ENCODE data around the gene FAM216A.

Gene FAM216A

DNA sequence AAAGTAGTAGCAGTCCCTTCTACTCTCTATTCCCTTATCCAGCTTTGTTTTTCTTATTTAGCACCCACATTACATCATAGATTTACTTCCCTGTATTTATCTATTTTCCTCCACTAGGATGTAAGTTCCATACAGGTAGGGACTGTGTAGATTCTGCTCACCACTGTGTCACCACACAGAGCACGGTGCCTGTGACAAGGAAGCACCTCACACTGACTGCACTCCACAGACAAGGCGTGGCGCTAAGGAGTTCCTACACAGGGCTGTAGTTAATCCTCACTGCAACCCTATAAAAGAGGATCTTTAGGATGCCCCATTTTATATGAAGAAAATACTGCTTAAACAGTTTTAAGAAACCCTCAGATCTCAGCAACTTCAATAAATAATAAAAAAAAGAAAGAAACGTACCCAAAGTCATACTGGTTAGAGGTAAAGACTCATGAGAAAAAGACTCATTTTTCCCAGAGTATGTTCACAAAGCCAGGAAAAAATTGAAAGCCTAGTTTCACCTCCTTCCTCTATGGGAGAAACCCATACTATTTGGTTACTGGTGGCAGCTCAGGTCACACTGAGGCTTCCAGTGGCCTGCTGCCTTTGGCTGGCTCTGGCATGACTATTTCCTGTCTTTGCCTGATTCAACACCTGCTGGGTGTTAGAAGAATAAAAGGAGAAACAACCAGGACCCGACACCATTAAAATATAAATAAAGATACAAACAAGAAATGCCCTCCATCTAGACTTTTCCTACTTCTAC lies 70.4 kb downstream of the FAM216A start:
- DNase-seq (ENCODE audit: low spot score) = no peak
